ENCODE data around the gene LUZP1.

Gene LUZP1

DNA sequence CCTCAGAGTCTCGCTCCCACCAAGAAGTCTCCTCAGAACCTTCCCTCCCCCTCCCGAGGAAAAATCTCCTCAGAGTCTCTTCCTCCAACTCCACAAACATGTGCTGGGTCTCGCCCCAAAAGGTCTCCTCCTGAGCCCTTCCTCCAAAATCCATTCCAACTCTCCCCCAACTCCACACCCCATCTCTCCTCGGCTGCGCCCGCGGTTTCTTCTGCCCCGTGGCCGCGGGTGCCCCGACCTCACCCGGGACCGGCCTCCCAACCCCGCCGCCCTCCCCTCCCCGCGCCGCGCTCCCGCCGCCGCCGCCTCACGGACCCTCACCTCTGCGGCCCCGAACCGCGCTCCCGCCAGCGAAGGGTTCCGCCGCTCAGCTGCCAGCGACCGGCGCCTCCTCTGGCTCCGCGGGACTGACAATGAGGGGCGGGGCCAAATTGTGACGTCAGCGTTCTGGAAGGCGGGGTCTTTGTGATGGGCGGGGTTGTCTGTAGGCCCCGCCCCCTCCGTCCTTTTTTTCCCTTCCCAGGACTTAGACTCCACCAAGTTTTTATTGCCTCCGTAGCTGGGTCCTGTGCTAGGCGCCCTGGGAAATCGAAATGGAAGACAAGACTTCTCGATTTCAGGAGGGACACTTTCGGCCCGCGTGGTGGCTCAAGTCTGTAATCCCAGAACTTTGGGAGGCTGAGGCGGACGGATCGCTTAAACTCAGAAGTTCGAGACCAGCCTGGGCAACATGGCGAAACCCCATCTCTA lies at the start of gene LUZP1:
LUZP1 (minus strand) TSS at position 412 of the 750 bp plus-strand sequence.
- TF ChIP-seq EGR1 (IDR thresholded peaks at IDR 0.05), result no peak
- TF ChIP-seq NFIC (IDR thresholded peaks at IDR 0.05), result no peak
- peak; percentile 59 for TF ChIP-seq CREB1 (IDR thresholded peaks at IDR 0.05; ENCODE audit: low read depth)
- TF ChIP-seq, protein P1, sequence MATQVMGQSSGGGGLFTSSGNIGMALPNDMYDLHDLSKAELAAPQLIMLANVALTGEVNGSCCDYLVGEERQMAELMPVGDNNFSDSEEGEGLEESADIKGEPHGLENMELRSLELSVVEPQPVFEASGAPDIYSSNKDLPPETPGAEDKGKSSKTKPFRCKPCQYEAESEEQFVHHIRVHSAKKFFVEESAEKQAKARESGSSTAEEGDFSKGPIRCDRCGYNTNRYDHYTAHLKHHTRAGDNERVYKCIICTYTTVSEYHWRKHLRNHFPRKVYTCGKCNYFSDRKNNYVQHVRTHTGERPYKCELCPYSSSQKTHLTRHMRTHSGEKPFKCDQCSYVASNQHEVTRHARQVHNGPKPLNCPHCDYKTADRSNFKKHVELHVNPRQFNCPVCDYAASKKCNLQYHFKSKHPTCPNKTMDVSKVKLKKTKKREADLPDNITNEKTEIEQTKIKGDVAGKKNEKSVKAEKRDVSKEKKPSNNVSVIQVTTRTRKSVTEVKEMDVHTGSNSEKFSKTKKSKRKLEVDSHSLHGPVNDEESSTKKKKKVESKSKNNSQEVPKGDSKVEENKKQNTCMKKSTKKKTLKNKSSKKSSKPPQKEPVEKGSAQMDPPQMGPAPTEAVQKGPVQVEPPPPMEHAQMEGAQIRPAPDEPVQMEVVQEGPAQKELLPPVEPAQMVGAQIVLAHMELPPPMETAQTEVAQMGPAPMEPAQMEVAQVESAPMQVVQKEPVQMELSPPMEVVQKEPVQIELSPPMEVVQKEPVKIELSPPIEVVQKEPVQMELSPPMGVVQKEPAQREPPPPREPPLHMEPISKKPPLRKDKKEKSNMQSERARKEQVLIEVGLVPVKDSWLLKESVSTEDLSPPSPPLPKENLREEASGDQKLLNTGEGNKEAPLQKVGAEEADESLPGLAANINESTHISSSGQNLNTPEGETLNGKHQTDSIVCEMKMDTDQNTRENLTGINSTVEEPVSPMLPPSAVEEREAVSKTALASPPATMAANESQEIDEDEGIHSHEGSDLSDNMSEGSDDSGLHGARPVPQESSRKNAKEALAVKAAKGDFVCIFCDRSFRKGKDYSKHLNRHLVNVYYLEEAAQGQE (IDR thresholded peaks at IDR 0.05; ENCODE audit: low read depth), result no peak
- TF ChIP-seq EP300 (IDR thresholded peaks at IDR 0.05; ENCODE audit: borderline replicate concordance), result no peak
- TF ChIP-seq TCF12 (IDR thresholded peaks at IDR 0.05; ENCODE audit: low read depth), result no peak
- no peak for TF ChIP-seq RAD21 (IDR thresholded peaks at IDR 0.05; ENCODE audit: low read depth)
- TF ChIP-seq TEAD4 (IDR thresholded peaks at IDR 0.05), result no peak
- TF ChIP-seq, protein P2, sequence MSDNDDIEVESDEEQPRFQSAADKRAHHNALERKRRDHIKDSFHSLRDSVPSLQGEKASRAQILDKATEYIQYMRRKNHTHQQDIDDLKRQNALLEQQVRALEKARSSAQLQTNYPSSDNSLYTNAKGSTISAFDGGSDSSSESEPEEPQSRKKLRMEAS (IDR thresholded peaks at IDR 0.05), result peak; percentile 22; the same call in 1 of the 2 replicates
- TF ChIP-seq YY1 (IDR thresholded peaks at IDR 0.05; ENCODE audit: low read depth), result no peak
- TF ChIP-seq CEBPB (IDR thresholded peaks at IDR 0.05), result no peak
- peak; percentile 92 for TF ChIP-seq TAF1 (IDR thresholded peaks at IDR 0.05; ENCODE audit: low read depth)
- TF ChIP-seq, protein P3, sequence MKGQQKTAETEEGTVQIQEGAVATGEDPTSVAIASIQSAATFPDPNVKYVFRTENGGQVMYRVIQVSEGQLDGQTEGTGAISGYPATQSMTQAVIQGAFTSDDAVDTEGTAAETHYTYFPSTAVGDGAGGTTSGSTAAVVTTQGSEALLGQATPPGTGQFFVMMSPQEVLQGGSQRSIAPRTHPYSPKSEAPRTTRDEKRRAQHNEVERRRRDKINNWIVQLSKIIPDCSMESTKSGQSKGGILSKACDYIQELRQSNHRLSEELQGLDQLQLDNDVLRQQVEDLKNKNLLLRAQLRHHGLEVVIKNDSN (IDR thresholded peaks at IDR 0.05), result no peak
- TF ChIP-seq FOXM1 (IDR thresholded peaks at IDR 0.05; ENCODE audit: borderline replicate concordance, low read depth), result no peak
- TF ChIP-seq ZBTB7A (IDR thresholded peaks at IDR 0.05; ENCODE audit: low read depth), result peak; percentile 47; the same call in 1 of the 2 replicates

DNA sequence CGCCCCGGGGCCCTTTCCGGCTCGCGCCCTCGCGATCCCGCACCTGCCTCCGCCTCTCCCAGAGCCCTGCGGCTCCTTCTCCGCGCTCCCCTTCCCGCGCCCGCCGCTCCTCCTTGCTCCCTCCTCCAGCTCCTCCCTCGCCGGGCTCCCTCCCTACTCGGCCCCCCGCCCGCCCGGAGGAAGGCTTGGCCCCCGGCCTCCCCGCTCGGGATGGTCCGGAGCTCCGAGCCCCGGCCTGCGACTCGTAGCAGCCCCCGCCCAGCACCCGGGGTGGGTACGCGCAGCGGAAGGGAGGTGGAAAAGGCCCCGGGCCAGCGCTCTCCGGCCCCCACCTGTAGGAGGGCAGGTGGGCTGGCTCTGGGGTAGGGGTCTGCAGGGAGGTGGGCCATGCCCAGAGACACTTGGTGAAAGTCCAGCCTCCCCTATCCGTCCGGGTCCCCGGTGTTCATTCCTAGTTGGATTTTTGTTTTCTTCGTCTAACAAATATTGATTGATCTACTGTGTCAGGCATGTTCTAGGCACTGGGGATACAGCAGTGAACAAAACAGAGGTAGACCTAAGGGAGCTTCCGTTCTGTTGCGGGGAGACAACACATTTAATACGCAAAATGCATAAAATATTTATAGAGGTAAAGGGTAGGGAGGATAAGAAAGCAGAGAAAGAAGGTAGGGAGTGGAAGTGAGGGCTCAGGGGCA lies 48.9 kb upstream of the LUZP1 start, which contains the start of gene HTR1D:
HTR1D (minus strand) TSS at position 82 of the 695 bp plus-strand sequence. CDS start 23,283 bp downstream, outside the sequence.
- TF ChIP-seq CEBPB (IDR thresholded peaks at IDR 0.05) (no peak), TCF12 (IDR thresholded peaks at IDR 0.05; ENCODE audit: low read depth) (no peak), ZBTB7A (IDR thresholded peaks at IDR 0.05; ENCODE audit: low read depth) (peak; percentile 75; the same call in 1 of the 2 replicates), EGR1 (IDR thresholded peaks at IDR 0.05) (no peak), EP300 (IDR thresholded peaks at IDR 0.05; ENCODE audit: borderline replicate concordance) (no peak), CREB1 (IDR thresholded peaks at IDR 0.05; ENCODE audit: low read depth) (no peak), FOXM1 (IDR thresholded peaks at IDR 0.05; ENCODE audit: borderline replicate concordance, low read depth) (no peak)
- TF ChIP-seq, protein P3 (IDR thresholded peaks at IDR 0.05), result no peak

DNA sequence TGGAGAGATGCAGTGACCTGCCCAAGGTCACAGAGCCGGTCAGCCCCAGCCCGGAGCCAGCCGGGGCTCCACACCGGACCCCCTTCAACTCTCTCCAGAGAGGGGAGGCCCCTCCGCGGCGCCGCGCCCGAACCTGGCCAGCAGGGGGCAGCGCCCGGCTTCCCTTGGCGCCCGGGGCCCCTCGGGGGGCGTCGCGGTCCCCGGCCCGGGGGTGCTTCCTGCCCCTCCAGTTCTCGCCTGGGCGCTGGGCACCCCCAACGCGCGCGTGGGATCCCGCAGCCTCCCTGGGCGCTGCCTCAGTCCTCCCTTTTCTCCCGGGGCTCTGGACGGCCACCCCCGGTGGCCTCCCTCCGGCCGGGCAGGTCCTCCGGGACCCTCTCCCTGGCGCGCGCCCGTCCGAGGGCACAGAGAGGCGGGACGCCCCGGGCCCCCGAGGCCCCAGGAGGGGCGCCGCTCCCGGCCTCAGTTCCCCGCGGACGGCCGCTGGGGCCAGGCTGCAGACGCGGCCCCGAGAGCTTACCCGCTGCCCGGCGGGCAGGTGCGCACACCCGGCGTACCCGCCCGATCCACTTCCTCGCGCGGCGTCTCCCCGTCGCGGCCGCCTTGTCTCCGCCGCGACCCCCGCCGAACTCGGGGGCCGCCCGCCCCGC lies 48.2 kb upstream of the LUZP1 start:
- TF ChIP-seq EP300 (IDR thresholded peaks at IDR 0.05; ENCODE audit: borderline replicate concordance) (no peak), TCF12 (IDR thresholded peaks at IDR 0.05; ENCODE audit: low read depth) (peak; percentile 17; the same call in 1 of the 2 replicates), ZBTB7A (IDR thresholded peaks at IDR 0.05; ENCODE audit: low read depth) (peak; percentile 98), CEBPB (IDR thresholded peaks at IDR 0.05) (no peak), RAD21 (IDR thresholded peaks at IDR 0.05; ENCODE audit: low read depth) (peak; percentile 50; the same call in 1 of the 2 replicates)

DNA sequence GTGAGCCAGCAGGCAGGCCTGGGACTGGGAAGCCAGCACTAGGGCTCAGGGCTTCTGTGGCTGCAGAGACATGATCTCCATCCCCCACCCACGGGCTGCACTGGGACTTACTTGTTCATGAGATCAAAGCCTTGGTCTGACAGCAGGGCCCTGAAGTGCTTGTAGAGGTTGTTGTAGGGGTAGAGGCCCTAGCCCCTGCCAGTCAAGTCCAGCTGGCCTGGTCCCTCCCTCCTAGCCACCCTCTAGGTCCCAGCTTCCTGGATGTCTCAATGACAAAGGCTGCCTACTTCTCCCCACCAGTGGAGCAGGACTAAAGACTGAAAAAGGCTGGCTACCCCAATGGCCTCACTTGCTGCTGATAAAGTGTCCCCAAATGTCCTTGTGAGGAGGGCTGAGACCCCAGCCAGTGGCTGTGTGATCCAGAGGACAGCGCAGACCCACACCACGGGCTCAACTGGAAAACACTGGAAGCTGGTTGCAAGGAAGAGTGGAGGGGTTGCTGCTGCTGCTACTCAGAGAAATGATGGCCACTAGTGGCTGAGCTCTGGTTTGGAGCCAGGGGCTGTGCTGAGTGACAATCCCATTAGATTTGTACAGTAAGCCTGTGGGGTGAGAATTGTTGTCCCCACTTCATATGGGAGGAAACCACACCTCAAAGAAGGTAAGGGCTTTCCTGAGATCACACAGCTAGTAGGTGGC lies 47.2 kb upstream of the LUZP1 start:
- TF ChIP-seq, protein P2 (IDR thresholded peaks at IDR 0.05), result no peak
- no peak for TF ChIP-seq RAD21 (IDR thresholded peaks at IDR 0.05; ENCODE audit: low read depth)
- TF ChIP-seq EP300 (IDR thresholded peaks at IDR 0.05; ENCODE audit: borderline replicate concordance), result no peak
- no peak for TF ChIP-seq CEBPB (IDR thresholded peaks at IDR 0.05)
- no peak for TF ChIP-seq FOXM1 (IDR thresholded peaks at IDR 0.05; ENCODE audit: borderline replicate concordance, low read depth)
- TF ChIP-seq TCF12 (IDR thresholded peaks at IDR 0.05; ENCODE audit: low read depth), result no peak
- no peak for TF ChIP-seq NFIC (IDR thresholded peaks at IDR 0.05)
- TF ChIP-seq, protein P3 (IDR thresholded peaks at IDR 0.05), result no peak
- no peak for TF ChIP-seq TEAD4 (IDR thresholded peaks at IDR 0.05)
- TF ChIP-seq YY1 (IDR thresholded peaks at IDR 0.05; ENCODE audit: low read depth), result no peak

DNA sequence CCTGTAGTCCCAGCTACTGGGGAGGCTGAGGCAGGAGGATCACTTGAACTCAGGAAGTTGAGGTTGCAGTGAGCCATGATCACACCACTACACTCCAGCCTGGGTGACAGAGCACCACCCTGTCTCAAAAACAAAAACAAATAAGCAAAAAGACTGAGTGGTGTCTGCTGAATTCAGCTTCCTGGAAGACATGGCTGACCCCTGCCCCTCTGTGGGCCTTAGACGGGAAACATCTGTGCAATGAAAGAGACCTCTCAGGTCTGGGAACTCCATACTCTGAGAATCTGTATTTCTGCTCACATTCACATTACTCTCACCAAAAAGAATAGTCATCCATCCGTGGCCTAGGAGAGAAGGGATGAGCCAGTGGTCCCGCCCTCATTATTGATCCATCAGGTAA lies 46.6 kb upstream of the LUZP1 start:
- TF ChIP-seq RAD21 (IDR thresholded peaks at IDR 0.05; ENCODE audit: low read depth), result no peak

DNA sequence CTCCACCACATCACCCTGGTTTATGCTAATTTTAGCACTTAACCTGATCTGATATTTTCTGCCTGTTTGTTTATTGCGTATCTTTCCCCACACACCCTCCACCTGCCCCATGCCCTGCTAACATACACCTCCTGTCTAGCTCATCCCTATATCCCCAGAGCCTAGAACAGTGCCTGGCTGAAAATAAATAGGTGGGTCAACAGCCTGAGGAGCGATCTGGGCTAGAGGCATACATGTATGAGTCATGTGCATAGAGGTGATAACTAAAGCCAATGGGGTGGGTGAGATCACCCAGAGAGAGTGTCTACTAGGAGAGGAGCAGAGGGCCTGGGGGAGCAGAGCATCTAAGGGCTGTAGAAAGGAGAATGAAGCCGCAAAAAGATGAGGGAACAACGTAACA lies 46.0 kb upstream of the LUZP1 start:
- TF ChIP-seq CREB1 (IDR thresholded peaks at IDR 0.05; ENCODE audit: low read depth), result no peak
- TF ChIP-seq, protein P2 (IDR thresholded peaks at IDR 0.05), result no peak
- TF ChIP-seq EGR1 (IDR thresholded peaks at IDR 0.05), result no peak
- TF ChIP-seq CEBPB (IDR thresholded peaks at IDR 0.05), result no peak
- no peak for TF ChIP-seq RAD21 (IDR thresholded peaks at IDR 0.05; ENCODE audit: low read depth)
- TF ChIP-seq EP300 (IDR thresholded peaks at IDR 0.05; ENCODE audit: borderline replicate concordance), result no peak
- TF ChIP-seq, protein P1 (IDR thresholded peaks at IDR 0.05; ENCODE audit: low read depth), result no peak
- TF ChIP-seq TEAD4 (IDR thresholded peaks at IDR 0.05), result no peak
- no peak for TF ChIP-seq YY1 (IDR thresholded peaks at IDR 0.05; ENCODE audit: low read depth)
- TF ChIP-seq ZBTB7A (IDR thresholded peaks at IDR 0.05; ENCODE audit: low read depth), result no peak
- no peak for TF ChIP-seq NFIC (IDR thresholded peaks at IDR 0.05)
- no peak for TF ChIP-seq FOXM1 (IDR thresholded peaks at IDR 0.05; ENCODE audit: borderline replicate concordance, low read depth)
- no peak for TF ChIP-seq TCF12 (IDR thresholded peaks at IDR 0.05; ENCODE audit: low read depth)
